Trophoblast cell (in vitro differentiated cells and primary cell): ENCODE results near the gene RANBP17.
"Not testable (repeated sequence)": the region's sequence is repeated elsewhere in the genome, so short reads cannot be mapped to it uniquely, and the experiment has no call there.

Experiments used
- DNase-seq, 2 donors: peaks; one replicate each; pipeline ENCODE4 v3.0.0-alpha.2; 2016
- H2AFZ ChIP-seq: 2 replicates; pipeline ENCODE4 v1.6.1; 2013; ENCODE audit warnings: low read length, moderate library complexity, mild to moderate bottlenecking; ENCODE audit not compliant: insufficient read depth, poor library complexity
- H2AK5ac ChIP-seq: 2 replicates; pipeline ENCODE4 v1.6.1; 2013; ENCODE audit warnings: mild to moderate bottlenecking, low read length
- H2BK120ac ChIP-seq: 2 replicates; pipeline ENCODE4 v1.6.1; 2013; ENCODE audit warnings: low read length, mild to moderate bottlenecking, moderate library complexity; ENCODE audit not compliant: insufficient read depth, poor library complexity
- H2BK12ac ChIP-seq: 2 replicates; pipeline ENCODE4 v1.6.1; 2013; ENCODE audit warnings: mild to moderate bottlenecking, low read length, moderate library complexity
- H2BK5ac ChIP-seq: 2 replicates; pipeline ENCODE4 v1.6.1; 2013; ENCODE audit warnings: low read length, low read depth, moderate library complexity, mild to moderate bottlenecking; ENCODE audit not compliant: poor library complexity
- H3K14ac ChIP-seq: 2 replicates; pipeline ENCODE4 v1.6.1; 2013; ENCODE audit warnings: mild to moderate bottlenecking, low read length
- H3K18ac ChIP-seq: 2 replicates; pipeline ENCODE4 v1.6.1; 2013; ENCODE audit warnings: mild to moderate bottlenecking, low read length
- H3K23ac ChIP-seq: 2 replicates; pipeline ENCODE4 v1.6.1; 2013; ENCODE audit warnings: low read length
- H3K27ac ChIP-seq: 2 replicates; pipeline ENCODE4 v1.5.1; 2013; ENCODE audit warnings: low read depth, mild to moderate bottlenecking, inconsistent platforms, low read length, moderate library complexity
- H3K27me3 ChIP-seq: 2 replicates; pipeline ENCODE4 v1.6.1; 2013; ENCODE audit warnings: inconsistent platforms, mild to moderate bottlenecking, low read length, moderate library complexity; ENCODE audit not compliant: insufficient read depth
- H3K36me3 ChIP-seq, 2 experiments: 1 replicate in 1 of 2; 2 replicates in 1 of 2; pipeline ENCODE4 v1.6.1; 2013; ENCODE audit warnings: low read length in 2 of 2, mild to moderate bottlenecking in 2 of 2, moderate library complexity in 1 of 2; ENCODE audit not compliant: insufficient read depth in 2 of 2, control insufficient read depth in 1 of 2
- H3K4ac ChIP-seq: 2 replicates; pipeline ENCODE4 v1.6.1; 2013; ENCODE audit warnings: low read depth, mild to moderate bottlenecking, low read length, moderate library complexity
- H3K4me1 ChIP-seq, 2 experiments: 1 replicate in 1 of 2; 2 replicates in 1 of 2; pipeline ENCODE4 v1.6.1; 2013; ENCODE audit warnings: low read length in 2 of 2, mild to moderate bottlenecking in 2 of 2, moderate library complexity in 1 of 2; ENCODE audit not compliant: insufficient read depth in 2 of 2, control insufficient read depth in 1 of 2
- H3K4me2 ChIP-seq: 2 replicates; pipeline ENCODE4 v1.6.1; 2013; ENCODE audit warnings: inconsistent platforms, mild to moderate bottlenecking, low read length, moderate library complexity
- H3K4me3 ChIP-seq: 2 replicates; pipeline ENCODE4 v1.5.1; 2013; ENCODE audit warnings: mild to moderate bottlenecking, low read depth, low read length, inconsistent platforms
- H3K79me1 ChIP-seq: one replicate; pipeline ENCODE4 v1.6.1; 2013; ENCODE audit warnings: low read length
- H3K79me2 ChIP-seq: 2 replicates; pipeline ENCODE4 v1.6.1; 2013; ENCODE audit warnings: low read length, mild to moderate bottlenecking; ENCODE audit not compliant: control insufficient read depth, insufficient read depth, poor library complexity
- H3K9ac ChIP-seq: 2 replicates; pipeline ENCODE4 v1.6.1; 2013; ENCODE audit warnings: mild to moderate bottlenecking, low read length
- H3K9me3 ChIP-seq: 2 replicates; pipeline ENCODE4 v1.6.1; 2013; ENCODE audit warnings: low read depth, mild to moderate bottlenecking, control low read depth, inconsistent platforms, low read length; ENCODE audit not compliant: insufficient read depth
- H4K12ac ChIP-seq: 2 replicates; pipeline ENCODE4 v1.6.1; 2013; ENCODE audit warnings: low read depth, mild to moderate bottlenecking, low read length, moderate library complexity
- H4K8ac ChIP-seq: 2 replicates; pipeline ENCODE4 v1.6.1; 2013; ENCODE audit warnings: low read depth, mild to moderate bottlenecking, low read length, moderate library complexity
- H4K91ac ChIP-seq: one replicate; pipeline ENCODE4 v1.6.1; 2013; ENCODE audit warnings: low read depth, mild to moderate bottlenecking, low read length, moderate library complexity
- WGBS: extraction: QIAGEN DNeasy Blood & Tissue Kit; methylation state at CpG from one replicate; pipeline ENCODE4 v1.1.7; 2013; ENCODE audit warnings: missing lambda C conversion rate; ENCODE audit not compliant: insufficient read length, insufficient coverage; ENCODE audit errors: extremely low coverage; 5-methylcytosine and 5-hydroxymethylcytosine counted together

Gene RANBP17

DNA sequence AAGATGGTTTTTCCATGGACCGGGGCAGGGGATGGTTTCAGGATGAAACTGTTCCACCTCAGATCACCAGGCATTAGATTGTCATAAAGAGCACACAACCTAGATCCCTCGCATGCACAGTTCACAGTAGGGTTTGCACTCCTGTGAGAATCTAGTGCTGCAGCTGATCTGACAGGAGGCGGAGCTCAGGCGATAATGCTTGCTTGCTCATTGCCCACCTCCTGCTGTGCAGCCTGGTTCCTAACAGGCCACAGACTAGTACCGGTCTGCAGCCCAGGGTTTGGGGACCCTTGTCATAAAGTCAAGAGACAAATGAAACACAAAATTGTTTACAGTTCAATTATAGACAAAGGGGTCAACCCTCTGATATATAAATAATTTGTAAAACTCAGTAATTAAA lies 101.7 kb downstream of the RANBP17 start:
- no peaks in the 10 kb centered on the region for H3K27me3 ChIP-seq
- no peak overlapping the region for H2BK12ac ChIP-seq
- no CpG with 5 or more reads among the region's 5 CpGs for WGBS

DNA sequence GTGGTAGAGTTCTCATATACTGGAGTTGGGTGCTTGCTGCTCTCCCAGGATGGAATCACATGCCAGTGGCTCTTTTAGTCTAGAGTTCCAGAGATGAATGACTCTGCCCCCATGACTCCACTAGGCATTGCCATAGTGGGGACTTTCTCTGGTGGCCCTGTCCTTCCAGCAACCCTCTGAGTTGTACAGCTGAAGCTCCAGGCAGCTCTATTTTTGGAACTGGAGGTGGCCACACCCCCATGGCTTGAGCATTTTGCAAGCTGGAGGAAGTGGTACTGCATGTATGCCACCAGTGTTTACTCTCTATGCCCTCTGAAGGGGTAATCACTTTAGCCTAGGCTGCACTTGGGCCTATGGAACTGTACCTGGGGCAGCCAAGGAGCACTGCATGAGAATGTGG lies 112.6 kb downstream of the RANBP17 start:
- Histone ChIP-seq H4K91ac (no peak overlapping the region), H3K4me1 (peaks cover 3 to 7% of the 10 kb centered on the region in 2 experiments), H2BK12ac (no peak overlapping the region), H3K79me1 (no peaks in the 10 kb centered on the region), H3K4ac (no peak overlapping the region), H2AFZ (no peak overlapping the region), H3K79me2 (no peaks in the 10 kb centered on the region), H3K27me3 (no peaks in the 10 kb centered on the region), H4K8ac (peak overlapping the region; percentile 23), H3K27ac (no peak overlapping the region), H3K9ac (no peak overlapping the region), H3K4me3 (no peak overlapping the region), H3K36me3 (no peaks in the 10 kb centered on the region), H3K4me2 (no peak overlapping the region), H2AK5ac (no peak overlapping the region), H3K18ac (peak overlapping the region; percentile 5), H2BK5ac (no peak overlapping the region), H4K12ac (no peak overlapping the region), H3K14ac (no peak overlapping the region), H3K23ac (no peak overlapping the region), H2BK120ac (no peak overlapping the region), H3K9me3 (no peaks in the 10 kb centered on the region)
- no peak for DNase-seq

More for the DNA sequence above, 101.7 kb downstream of the RANBP17 start:
- H2AFZ ChIP-seq = no peak overlapping the region
- no peak overlapping the region for H3K14ac ChIP-seq
- H3K4ac ChIP-seq = no peak overlapping the region
- H3K4me2 ChIP-seq = no peak overlapping the region
- no peak overlapping the region for H2BK5ac ChIP-seq
- H4K12ac ChIP-seq = no peak overlapping the region
- H3K79me2 ChIP-seq = no peaks in the 10 kb centered on the region
- no peak overlapping the region for H3K27ac ChIP-seq
- no peak overlapping the region for H4K8ac ChIP-seq
- no peak overlapping the region for H3K23ac ChIP-seq
- peaks cover 2 to 3% of the 10 kb centered on the region in 2 experiments for H3K36me3 ChIP-seq
- H3K4me1 ChIP-seq = no peaks in the 10 kb centered on the region
- H3K79me1 ChIP-seq = no peaks in the 10 kb centered on the region
- H3K4me3 ChIP-seq = no peak overlapping the region
- no peak overlapping the region for H2BK120ac ChIP-seq
- H3K18ac ChIP-seq = no peak overlapping the region
- no peak overlapping the region for H3K9ac ChIP-seq
- peaks cover 2% of the 10 kb centered on the region for H3K9me3 ChIP-seq
- DNase-seq = no peak
- no peak overlapping the region for H2AK5ac ChIP-seq
- H4K91ac ChIP-seq = no peak overlapping the region

DNA sequence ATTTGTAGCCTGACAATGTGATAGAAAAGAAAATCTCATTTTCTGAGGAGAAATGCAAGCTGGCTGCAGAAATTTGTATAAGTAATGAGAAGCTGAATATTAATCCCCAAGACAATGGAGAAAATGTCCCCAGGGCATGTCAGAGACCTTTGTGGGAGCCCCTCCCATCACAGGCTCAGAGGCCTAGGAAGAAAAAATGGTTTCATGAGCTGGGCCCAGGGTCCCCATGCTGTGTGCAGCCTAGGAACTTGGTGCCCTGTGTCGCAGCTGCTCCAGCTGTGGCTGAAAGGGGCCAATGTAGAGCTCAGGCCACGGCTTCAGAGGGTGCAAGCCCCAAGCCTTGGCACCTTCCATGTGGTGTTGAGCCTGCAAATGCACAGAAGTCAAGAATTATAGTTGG lies 118.4 kb downstream of the RANBP17 start:
- no CpG with 5 or more reads among the region's 2 CpGs for WGBS

DNA sequence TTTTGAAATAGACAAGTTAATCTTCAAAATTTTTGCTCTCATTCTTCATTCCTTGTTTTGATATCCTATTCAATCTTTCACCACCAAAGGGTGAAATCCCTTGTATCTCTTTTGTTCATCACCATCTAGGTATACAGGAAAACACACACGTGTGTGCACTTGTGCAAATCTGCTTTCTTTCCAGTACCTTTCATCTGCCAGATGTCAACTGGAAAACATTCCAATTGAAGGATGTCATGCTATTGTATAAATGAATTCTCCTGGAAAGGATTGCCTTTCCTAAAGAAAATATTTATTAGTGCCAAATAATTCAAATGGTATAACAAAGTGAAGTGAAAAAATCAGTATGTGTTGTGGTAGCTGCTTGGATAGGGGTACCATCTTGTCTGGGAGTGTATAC lies 123.7 kb downstream of the RANBP17 start:
- WGBS = no CpG with 5 or more reads among the region's 1 CpG

More for the DNA sequence above, 118.4 kb downstream of the RANBP17 start:
- not testable (repeated sequence) for H2BK5ac ChIP-seq, H3K9me3 ChIP-seq, H3K14ac ChIP-seq, H3K4ac ChIP-seq, H3K9ac ChIP-seq, H3K79me1 ChIP-seq, H3K4me2 ChIP-seq, H2BK120ac ChIP-seq, H2BK12ac ChIP-seq, DNase-seq, H4K91ac ChIP-seq, H4K12ac ChIP-seq, H3K36me3 ChIP-seq, H3K18ac ChIP-seq, H2AK5ac ChIP-seq, H3K4me3 ChIP-seq, H3K4me1 ChIP-seq, H3K27me3 ChIP-seq, H3K23ac ChIP-seq, H3K27ac ChIP-seq, H4K8ac ChIP-seq, H3K79me2 ChIP-seq, H2AFZ ChIP-seq

More for the DNA sequence above, 123.7 kb downstream of the RANBP17 start:
- Histone ChIP-seq H2BK120ac (no peak overlapping the region), H3K4me3 (no peak overlapping the region), H2AK5ac (no peak overlapping the region), H3K4me2 (no peak overlapping the region), H3K27ac (no peak overlapping the region), H3K79me2 (no peaks in the 10 kb centered on the region), H3K18ac (no peak overlapping the region), H2AFZ (no peak overlapping the region), H4K8ac (no peak overlapping the region), H3K27me3 (no peaks in the 10 kb centered on the region), H3K4ac (no peak overlapping the region), H3K9ac (no peak overlapping the region), H3K9me3 (peaks cover 4% of the 10 kb centered on the region), H2BK5ac (no peak overlapping the region), H3K36me3 (peaks cover 3 to 4% of the 10 kb centered on the region in 2 experiments), H3K4me1 (no peaks in the 10 kb centered on the region), H2BK12ac (no peak overlapping the region), H3K79me1 (no peaks in the 10 kb centered on the region), H3K23ac (no peak overlapping the region), H3K14ac (no peak overlapping the region), H4K12ac (no peak overlapping the region), H4K91ac (no peak overlapping the region)
- DNase-seq = no peak
